Measurements from ENCODE around the gene HIPK2. TPM values are rescaled to one million over a fixed set of nuclear protein-coding genes. Genes with fewer than 3 reads are reported as not detected.

Gene HIPK2
- total RNA-seq, 2 donors from 2014 or later: 49.4 to 68.5 TPM

- DNase-seq (ENCODE audit: low spot score): no peak
- Histone ChIP-seq H3K27me3 (replicated peaks; ENCODE audit: insufficient read depth) (no peaks in the 10 kb centered on the region), H3K4me3 (no peak overlapping the region), H3K9me3 (no peaks in the 10 kb centered on the region), H3K27ac (no peak overlapping the region), H3K4me1 (ENCODE audit: control insufficient read depth in 1 of 2, low read depth in 2 of 2) (no peaks in the 10 kb centered on the region), H3K36me3 (peaks cover 50% of the 10 kb centered on the region)
- ATAC-seq (ENCODE audit: insufficient number of reproducible peaks, low FRiP score, low read depth): no peak
- no peak for TF ChIP-seq CTCF (IDR thresholded peaks at IDR 0.05)
Measured at GRCh38 chr7:139571190-139571589, 206.6 kb downstream of the HIPK2 start.

- Histone ChIP-seq H3K9me3 (no peaks in the 10 kb centered on the region), H3K27ac (no peak overlapping the region), H3K4me3 (no peak overlapping the region), H3K27me3 (replicated peaks; ENCODE audit: insufficient read depth) (no peaks in the 10 kb centered on the region), H3K4me1 (ENCODE audit: control insufficient read depth in 1 of 2, low read depth in 2 of 2) (no peaks in the 10 kb centered on the region), H3K36me3 (peaks cover 46% of the 10 kb centered on the region)
- ATAC-seq (ENCODE audit: insufficient number of reproducible peaks, low FRiP score, low read depth) (no peak), DNase-seq (ENCODE audit: low spot score) (no peak)
- TF ChIP-seq CTCF (IDR thresholded peaks at IDR 0.05): no peak
Measured at GRCh38 chr7:139570626-139571025, 207.2 kb downstream of the HIPK2 start.

GRCh38 chr7:139570119-139570518 is 207.7 kb downstream of the HIPK2 start:
- DNase-seq (ENCODE audit: low spot score) (no peak), ATAC-seq (ENCODE audit: insufficient number of reproducible peaks, low FRiP score, low read depth) (no peak)
- H3K27me3 ChIP-seq (replicated peaks; ENCODE audit: insufficient read depth): no peaks in the 10 kb centered on the region
- H3K27ac ChIP-seq: no peak overlapping the region
- no peaks in the 10 kb centered on the region for H3K9me3 ChIP-seq
- H3K4me1 ChIP-seq (ENCODE audit: control insufficient read depth in 1 of 2, low read depth in 2 of 2): no peaks in the 10 kb centered on the region
- H3K36me3 ChIP-seq: peaks cover 43% of the 10 kb centered on the region
- TF ChIP-seq CTCF (IDR thresholded peaks at IDR 0.05): no peak
- no peak overlapping the region for H3K4me3 ChIP-seq

GRCh38 chr7:139568813-139569490 is 208.8 kb downstream of the HIPK2 start:
- ATAC-seq (ENCODE audit: insufficient number of reproducible peaks, low FRiP score, low read depth): no peak
- TF ChIP-seq CTCF (IDR thresholded peaks at IDR 0.05): no peak
- H3K9me3 ChIP-seq: no peaks in the 10 kb centered on the region
- H3K4me3 ChIP-seq: no peak overlapping the region
- peaks cover 32% of the 10 kb centered on the region for H3K36me3 ChIP-seq
- no peaks in the 10 kb centered on the region for H3K27me3 ChIP-seq (replicated peaks; ENCODE audit: insufficient read depth)
- H3K27ac ChIP-seq: no peak overlapping the region
- no peaks in the 10 kb centered on the region for H3K4me1 ChIP-seq (ENCODE audit: control insufficient read depth in 1 of 2, low read depth in 2 of 2)
- DNase-seq (ENCODE audit: low spot score): no peak

- H3K27ac ChIP-seq: no peak overlapping the region
- ATAC-seq (ENCODE audit: insufficient number of reproducible peaks, low FRiP score, low read depth) (no peak), DNase-seq (ENCODE audit: low spot score) (no peak)
- no peak for TF ChIP-seq CTCF (IDR thresholded peaks at IDR 0.05)
- no peaks in the 10 kb centered on the region for H3K9me3 ChIP-seq
- H3K27me3 ChIP-seq (replicated peaks; ENCODE audit: insufficient read depth): no peaks in the 10 kb centered on the region
- no peak overlapping the region for H3K4me3 ChIP-seq
- no peaks in the 10 kb centered on the region for H3K4me1 ChIP-seq (ENCODE audit: control insufficient read depth in 1 of 2, low read depth in 2 of 2)
- H3K36me3 ChIP-seq: peaks cover 25% of the 10 kb centered on the region
Measured at GRCh38 chr7:139568346-139568675, 209.5 kb downstream of the HIPK2 start.
